OCI-LY3 (cell line): ENCODE measurements around the gene FES.

Experiments
- CTCF ChIP-seq: fragments of 200-600, 300-600 bp; sonication (generic); IDR thresholded peaks from 2 replicates; pipeline ENCODE4 v1.5.1; 2014; ENCODE audit warnings: antibody characterized with exemption, low read length, low read depth
- EZH2phosphoT487 ChIP-seq: fragments of 200-600 bp; shearing (Covaris generic); IDR thresholded peaks from 2 replicates; pipeline ENCODE4 v1.6.1; 2018; ENCODE audit warnings: antibody characterized with exemption, mixed run types, low read depth

GRCh38 chr15:90862964-90863778 is 21.1 kb upstream of the FES start:
- TF ChIP-seq EZH2phosphoT487, result no peak
- TF ChIP-seq CTCF, result no peak
